AG04449 (cell line): Measurements from ENCODE around the gene PSMD4.

Experiments
- CTCF ChIA-PET: fragments of 350-600 bp; formaldehyde crosslinking; extraction: SDS; loops from one replicate; lab custom pipeline; 2021; ENCODE audit warnings: antibody characterized with exemption; lab: Yijun Ruan, JAX
- POLR2A ChIA-PET: fragments of 400-600, 350-600 bp; formaldehyde crosslinking; extraction: SDS; loops from one replicate; lab custom pipeline; 2020; ENCODE audit warnings: antibody characterized with exemption, inconsistent platforms; lab: Yijun Ruan, JAX
- DNase-seq: peaks from one replicate; pipeline ENCODE4 v3.0.0-alpha.2; 2010; ENCODE audit warnings: low read depth, low spot score
- H3K4me3 ChIP-seq: 2 replicates; pipeline ENCODE4 v1.5.1; 2011; ENCODE audit warnings: low read depth, mild to moderate bottlenecking, control low read depth, low read length
- TF ChIP-seq, protein P1 (sequence below): IDR thresholded peaks from one replicate; pipeline ENCODE4 v1.5.1; 2011; ENCODE audit warnings: mild to moderate bottlenecking, moderate library complexity, low read length, control low read depth, inconsistent platforms; ENCODE audit not compliant: insufficient read depth; ENCODE audit errors: missing control alignments

The PSMD4 gene

DNA sequence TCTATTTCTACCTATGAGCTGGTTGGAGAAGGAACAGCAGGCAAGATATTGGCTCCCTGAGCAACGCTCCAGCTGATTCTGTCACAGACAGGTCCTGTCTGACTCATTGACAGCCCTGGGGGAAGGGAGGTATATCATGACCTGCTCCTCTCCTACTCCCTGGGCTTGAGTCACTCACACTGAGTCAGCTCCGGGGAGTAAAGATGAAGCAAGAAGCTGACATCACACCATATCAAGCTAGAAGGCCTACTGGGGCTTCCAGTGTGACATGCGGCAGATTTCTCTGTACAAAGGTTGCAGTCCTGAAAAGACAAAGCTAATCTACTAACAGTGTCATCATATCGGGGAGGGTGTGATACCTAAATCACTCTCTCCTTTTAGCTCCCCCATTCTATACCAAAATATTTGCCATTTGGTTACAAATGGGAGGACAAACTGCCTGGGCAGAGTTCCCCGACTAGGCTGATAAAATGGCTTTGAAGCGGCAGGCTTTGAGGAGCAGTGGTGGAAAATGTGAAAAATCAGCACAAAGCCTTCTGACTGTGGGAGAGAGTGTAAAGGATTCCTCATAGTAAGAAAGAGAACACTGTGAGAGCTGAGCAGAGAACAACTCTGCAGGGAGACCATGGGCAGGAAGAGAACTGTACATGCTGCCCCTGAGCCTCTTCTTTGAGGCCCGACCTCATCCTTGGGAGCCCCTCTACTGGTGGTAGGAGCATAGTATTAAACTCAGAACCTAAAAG lies 57.2 kb downstream of the PSMD4 start:
- DNase-seq = peak; percentile 95
- TF ChIP-seq, protein P1, sequence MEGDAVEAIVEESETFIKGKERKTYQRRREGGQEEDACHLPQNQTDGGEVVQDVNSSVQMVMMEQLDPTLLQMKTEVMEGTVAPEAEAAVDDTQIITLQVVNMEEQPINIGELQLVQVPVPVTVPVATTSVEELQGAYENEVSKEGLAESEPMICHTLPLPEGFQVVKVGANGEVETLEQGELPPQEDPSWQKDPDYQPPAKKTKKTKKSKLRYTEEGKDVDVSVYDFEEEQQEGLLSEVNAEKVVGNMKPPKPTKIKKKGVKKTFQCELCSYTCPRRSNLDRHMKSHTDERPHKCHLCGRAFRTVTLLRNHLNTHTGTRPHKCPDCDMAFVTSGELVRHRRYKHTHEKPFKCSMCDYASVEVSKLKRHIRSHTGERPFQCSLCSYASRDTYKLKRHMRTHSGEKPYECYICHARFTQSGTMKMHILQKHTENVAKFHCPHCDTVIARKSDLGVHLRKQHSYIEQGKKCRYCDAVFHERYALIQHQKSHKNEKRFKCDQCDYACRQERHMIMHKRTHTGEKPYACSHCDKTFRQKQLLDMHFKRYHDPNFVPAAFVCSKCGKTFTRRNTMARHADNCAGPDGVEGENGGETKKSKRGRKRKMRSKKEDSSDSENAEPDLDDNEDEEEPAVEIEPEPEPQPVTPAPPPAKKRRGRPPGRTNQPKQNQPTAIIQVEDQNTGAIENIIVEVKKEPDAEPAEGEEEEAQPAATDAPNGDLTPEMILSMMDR = no peak
- no peak overlapping the region for H3K4me3 ChIP-seq
- CTCF ChIA-PET = interaction anchor here (0.8 to 27.8 kb wide), 10 partner anchors 9 to 113 kb away, joined by 3 to 748 read pairs (median 18); partner anchors contain the start of genes PI4KB and RFX5
- POLR2A ChIA-PET = interaction anchor here (0.6 to 4.2 kb wide), 3 partner anchors 16 to 110 kb away, joined by 3 to 28 read pairs (median 5); partner anchors contain the start of genes PI4KB and ZNF687

DNA sequence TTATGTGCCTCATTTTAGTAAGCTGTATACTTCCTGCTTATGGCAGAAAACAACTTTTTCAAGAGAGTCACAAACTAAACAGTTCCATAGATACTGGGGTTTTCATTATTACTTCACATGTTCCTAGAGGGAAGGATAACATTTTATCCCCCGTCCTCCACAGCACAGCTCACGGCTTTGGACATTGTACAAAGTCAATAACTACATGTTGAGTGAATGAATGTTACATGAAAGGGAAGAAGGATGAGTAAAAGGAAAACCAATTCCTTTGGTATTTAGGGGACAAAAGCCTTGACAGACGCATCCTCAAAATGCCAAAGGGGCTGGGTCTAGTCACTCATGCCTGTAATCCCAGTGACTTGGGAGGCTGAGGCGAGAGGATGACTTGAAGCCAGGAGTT lies 57.9 kb downstream of the PSMD4 start:
- no peak for DNase-seq
- H3K4me3 ChIP-seq = no peak overlapping the region
- TF ChIP-seq, protein P1 = no peak
- ChIA-PET POLR2A (interaction anchor here (0.9 to 4.2 kb wide), 3 partner anchors 11 to 31 kb away, joined by 3 to 28 read pairs (median 4); partner anchors contain the start of genes PI4KB and ZNF687), CTCF (interaction anchor here (2.0 to 27.8 kb wide), 7 partner anchors 10 to 29 kb away, joined by 4 to 748 read pairs (median 30); partner anchors contain the start of gene PI4KB)

DNA sequence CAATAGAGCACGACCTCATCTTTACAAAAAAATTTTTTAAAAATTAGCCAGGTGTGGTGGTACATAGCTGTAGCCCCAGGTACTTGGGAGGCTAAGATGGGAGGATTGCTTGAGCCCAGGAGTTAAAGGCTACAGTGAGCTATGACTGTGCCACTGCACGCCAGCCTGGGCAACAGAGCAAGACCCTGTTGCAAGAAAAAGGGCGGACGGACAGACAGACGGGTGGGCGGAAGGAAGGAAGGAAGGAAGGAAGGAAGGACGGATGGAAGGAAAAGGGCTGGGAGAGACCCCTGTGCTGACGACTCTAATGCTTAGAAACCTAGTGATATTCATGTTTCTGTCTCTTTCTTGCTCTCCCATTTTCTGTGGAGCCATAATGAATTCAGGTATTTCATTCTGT lies 58.3 kb downstream of the PSMD4 start:
- no peak overlapping the region for H3K4me3 ChIP-seq
- TF ChIP-seq, protein P1 = no peak
- ChIA-PET CTCF (interaction anchor here (2.0 to 27.8 kb wide), 5 partner anchors 10 to 29 kb away, joined by 4 to 748 read pairs (median 47); partner anchors contain the start of gene PI4KB), POLR2A (interaction anchor here (0.9 to 4.2 kb wide), 3 partner anchors 12 to 31 kb away, joined by 3 to 28 read pairs (median 4); partner anchors contain the start of genes PI4KB and ZNF687)
- DNase-seq = no peak

DNA sequence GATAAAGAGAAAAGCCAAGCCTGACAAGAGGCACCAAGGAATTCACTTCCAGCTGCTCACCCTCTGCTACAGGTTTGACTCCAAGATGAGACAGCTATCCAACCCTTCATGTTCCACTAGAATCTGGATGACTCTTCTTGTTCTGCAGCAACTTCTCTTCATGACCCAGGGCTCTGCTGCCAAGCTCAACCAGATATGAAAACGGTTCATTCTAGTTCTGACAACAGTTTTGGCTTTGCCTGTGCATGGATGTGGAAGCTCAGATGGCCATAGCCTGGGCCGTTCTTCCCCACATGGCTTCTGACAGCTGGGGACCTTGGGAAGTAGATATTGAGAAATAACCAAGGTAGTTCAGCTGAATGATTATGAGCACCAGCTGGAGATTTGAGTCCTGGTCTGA lies 59.0 kb downstream of the PSMD4 start:
- no peak overlapping the region for H3K4me3 ChIP-seq
- DNase-seq = no peak
- ChIA-PET POLR2A (interaction anchor here (4.2 kb wide), 1 partner anchor 14 kb away, joined by 28 read pairs; the partner anchor contains the start of gene PI4KB), CTCF (interaction anchor here (0.9 to 27.8 kb wide), 7 partner anchors 9 to 30 kb away, joined by 3 to 748 read pairs (median 16); partner anchors contain the start of gene PI4KB)
- TF ChIP-seq, protein P1 = no peak

DNA sequence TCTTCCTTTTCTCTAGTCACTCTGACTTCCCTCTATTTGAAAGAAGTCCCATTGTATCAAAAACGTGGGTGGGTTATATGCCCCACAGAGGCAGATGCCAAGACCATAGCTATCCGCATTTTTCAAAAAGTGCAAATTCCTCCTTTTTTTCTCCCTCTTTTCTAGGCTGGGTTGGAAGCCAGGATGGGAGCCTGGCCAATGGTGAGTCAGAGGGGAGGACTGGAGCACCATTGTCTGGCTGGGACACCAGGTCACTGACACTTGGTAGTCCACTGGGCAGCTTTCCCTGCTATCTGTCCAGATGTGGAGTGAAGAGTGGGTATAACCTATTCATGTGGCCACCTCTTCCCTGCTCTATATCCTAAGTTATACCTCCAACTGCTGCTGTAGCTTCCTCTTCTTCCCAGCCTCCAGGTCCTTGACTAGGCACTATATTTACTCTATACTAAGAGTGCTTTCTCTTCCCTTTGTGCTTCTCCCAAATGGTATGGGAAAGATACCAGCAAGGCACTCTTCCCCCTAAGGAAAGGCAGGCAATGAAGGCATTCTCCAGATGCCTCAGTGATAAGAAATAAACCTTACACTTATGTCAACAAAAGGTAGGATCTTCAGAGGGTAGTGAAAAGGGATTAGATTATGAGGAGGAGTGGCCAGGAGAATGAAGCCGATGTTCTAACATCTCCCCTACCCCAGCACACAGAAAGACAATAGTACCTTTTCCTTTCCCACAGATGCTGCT lies 59.8 kb downstream of the PSMD4 start:
- CTCF ChIA-PET = interaction anchor here (0.9 to 27.8 kb wide), 7 partner anchors 9 to 31 kb away, joined by 3 to 748 read pairs (median 16); partner anchors contain the start of gene PI4KB
- POLR2A ChIA-PET = interaction anchor here (4.2 kb wide), 1 partner anchor 13 kb away, joined by 28 read pairs; the partner anchor contains the start of gene PI4KB
- H3K4me3 ChIP-seq = no peak overlapping the region
- TF ChIP-seq, protein P1 = no peak
- DNase-seq = no peak
